GM18861 (cell line): Measurements from ENCODE around the gene AKR7A2.
"Not testable (repeated sequence)": the region's sequence is repeated elsewhere in the genome, so short reads cannot be mapped to it uniquely, and the experiment has no call there.

Source experiments
- ATAC-seq: cut with Tn5 transposase; IDR thresholded peaks from one replicate; pipeline ENCODE4 v1.9.1; 2021; ENCODE audit not compliant: unreplicated experiment

AKR7A2 gene

DNA sequence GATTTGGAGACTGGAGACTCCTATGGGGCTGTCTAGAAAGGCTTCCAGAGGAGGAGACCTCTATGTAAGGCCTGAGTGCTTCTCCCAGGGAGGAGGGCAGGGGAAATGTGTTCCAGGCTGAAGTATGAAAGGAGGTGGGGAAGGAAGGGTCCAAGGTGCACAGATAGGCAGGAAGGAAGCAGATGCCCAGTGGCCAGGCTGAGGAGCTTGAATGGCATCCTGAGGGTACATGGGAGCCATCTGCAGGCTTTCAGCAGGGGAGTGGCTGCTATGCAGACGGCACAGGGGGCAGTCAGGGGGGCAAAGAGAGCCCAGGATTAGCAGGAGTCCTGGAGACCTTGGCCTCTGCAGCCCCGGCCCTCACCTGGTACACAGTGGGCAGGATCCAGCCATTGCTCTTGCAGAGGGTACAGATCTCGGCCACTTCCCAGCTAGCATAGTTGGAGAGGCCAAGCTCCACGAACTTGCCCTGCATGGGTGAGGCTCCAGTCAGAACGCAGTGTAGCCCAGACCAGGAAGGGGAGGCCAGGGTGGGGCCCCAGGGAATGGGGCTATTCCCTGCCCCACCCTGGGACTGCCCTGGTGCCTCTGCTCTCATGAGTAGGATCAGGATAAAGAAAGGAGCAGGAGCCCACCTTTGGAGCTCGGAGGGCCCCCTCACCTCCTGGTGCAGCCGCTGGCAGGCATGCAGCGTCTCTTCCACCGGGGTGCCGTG, 4.0 kb downstream of the AKR7A2 start:
- ATAC-seq = no peak

DNA sequence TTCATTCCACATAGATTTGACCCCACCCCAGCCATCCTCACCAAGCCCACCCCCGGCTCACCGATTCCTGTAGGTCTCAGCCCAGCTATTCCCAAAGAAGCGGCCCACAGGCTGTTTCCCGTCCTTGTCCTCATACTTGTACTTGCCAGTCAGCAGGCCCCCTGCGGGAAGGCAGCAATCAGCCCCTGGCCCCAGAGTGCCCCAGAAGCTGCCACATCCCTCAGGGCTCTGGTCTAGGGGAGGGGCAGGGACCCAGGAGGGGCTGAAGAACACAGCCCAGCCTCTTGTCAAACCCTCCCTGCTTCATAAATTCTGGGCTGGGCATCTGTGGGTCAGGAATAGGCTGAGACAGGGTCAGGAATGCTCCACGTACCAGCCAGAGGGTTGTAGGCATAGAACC, 5.0 kb downstream of the AKR7A2 start:
- no peak for ATAC-seq

DNA sequence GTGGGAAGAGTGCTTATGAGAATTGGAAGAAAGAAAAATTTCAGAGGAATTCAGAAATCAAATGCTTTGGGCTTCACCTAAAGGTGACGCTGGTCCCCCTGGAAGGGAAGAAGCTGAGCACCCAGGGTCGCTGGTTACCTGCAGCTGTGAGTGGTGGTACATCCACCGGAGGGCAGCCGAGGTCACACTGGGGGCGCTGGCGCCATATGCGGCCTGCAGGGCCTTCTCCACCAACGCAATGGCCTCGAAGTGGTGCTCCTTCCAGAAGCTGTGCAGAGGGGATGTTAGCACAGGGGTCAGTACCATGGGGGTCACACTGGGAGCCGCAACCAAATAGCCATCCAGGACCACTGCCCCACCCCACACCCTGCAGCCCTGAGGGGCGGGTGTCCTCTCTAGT, 6.1 kb downstream of the AKR7A2 start:
- no peak for ATAC-seq

DNA sequence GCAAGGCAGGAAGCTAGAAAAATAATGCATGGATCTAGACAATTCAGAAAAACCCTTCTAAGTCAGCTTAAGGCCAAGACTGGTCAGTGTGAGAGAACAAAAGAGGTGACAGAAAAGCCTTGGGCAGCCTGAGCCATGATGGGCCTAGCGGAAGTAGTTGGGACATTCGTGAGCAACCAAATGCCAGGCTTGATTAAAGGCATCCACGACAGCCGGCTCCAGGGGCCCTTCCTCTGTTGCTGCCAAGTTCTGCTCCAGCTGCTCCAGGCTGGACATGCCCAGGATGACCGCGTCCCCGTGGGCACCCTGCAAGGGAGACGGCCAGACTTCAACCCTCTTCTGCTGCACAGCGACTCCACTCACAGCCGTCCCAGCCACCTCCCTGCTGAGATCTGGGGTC, 7.9 kb downstream of the AKR7A2 start:
- ATAC-seq = not testable (repeated sequence)

DNA sequence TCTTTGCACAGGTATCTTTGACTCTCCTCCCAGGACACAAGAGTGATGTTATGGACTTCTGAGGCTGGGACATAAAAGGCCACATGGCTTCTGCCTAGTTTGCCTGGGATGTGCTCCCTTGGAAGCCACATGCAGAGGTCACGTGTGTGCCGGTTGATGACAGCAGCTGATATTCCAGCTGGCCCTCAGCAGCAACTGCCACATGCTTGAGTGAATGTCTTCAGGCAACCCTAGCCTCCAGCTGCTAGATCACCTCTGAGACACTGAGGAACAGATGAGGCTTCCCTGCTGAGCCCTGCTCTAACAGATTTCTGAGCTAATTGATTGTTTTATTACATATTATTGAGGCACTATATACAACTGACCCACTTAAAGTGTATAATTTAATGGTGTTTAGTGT, 11.7 kb downstream of the AKR7A2 start:
- ATAC-seq = no peak

DNA sequence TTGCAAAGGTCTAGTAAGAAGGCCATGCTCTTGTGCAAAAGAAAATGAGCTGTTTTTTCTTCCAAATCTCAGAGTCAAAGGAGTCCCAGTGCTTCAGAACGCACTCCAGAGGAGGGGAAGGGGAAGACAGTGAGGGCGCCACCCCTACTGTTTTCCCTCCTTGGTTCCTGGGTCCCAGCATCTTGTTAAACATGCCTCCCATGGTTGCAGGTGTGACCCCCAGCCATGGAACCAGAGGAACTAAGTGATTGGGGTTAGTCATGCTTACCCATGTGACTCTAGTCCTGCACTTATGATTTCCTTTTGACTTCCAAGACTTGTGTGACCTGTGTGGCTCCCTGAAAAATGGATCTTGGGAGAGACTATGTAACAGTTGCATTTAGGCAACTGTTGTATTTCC, 17.3 kb downstream of the AKR7A2 start:
- no peak for ATAC-seq

DNA sequence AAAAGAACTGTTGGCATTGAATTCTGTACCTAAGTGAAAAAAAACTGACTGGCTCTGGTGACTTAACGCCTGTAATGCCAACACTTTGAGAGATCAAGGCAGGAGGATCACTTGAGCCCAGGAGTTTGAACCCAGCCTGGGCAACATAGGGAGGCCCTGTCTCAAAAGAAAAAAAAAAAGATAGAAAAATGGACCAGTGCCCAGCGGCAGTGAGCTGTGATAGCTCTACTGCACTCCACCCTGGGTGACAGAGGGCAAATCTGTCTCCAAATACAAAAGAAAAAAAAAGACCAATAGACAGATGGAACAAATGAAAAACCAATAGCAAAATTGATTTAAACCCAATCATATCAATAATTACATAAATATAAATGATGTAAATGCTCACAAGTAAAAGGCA, 22.7 kb downstream of the AKR7A2 start:
- ATAC-seq = no peak

DNA sequence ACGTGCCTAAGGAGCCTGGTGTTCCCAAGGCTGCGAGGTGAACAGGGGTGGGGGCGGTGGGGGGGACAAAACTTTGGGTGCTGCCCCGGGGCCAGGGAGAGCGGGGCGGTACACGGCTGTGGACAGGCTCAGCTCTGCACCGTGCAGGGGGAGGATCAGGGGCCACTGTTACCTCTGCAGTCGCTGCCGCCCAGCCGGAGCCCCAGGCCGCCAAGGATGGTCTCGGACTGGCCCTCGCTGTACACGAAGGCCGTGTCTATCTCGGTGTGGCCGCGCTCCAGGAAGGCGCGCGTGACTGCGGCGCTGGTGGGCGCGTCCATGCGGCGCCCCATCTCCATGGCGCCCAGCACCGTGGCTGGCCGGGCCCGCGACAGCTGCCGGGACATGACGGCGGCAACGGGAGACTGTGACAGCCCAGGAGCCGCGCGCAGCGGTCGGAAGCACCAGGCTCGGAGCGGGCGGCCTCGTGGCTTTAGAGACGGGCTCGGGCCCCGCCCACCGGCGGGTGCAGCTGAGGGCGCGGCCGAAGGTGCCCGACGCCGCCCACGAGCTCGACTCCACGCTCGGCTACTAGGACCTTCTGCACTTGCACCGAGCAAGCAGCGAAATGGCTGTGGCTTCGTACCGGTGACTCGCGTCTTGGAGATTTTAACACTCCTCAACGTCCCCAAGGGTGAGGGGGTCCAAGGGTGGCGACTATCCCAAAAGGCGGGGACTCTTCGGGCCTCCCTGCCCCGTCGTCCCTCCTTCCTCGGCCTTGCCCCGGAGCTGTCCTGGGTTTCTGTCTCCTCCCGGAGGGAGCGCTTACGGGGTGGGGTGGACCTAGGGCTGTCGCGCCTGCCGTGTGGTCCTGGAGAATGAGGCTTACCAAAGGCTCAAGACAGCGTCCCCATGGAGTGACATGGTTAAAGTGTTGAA, 23.4 kb downstream of the AKR7A2 start, which contains the start of gene AKR7A3:
Gene AKR7A3 (minus strand): TSS at position 447 of the 918 bp plus-strand sequence. CDS start 61 bp downstream, at position 386.
- not testable (repeated sequence) for ATAC-seq

DNA sequence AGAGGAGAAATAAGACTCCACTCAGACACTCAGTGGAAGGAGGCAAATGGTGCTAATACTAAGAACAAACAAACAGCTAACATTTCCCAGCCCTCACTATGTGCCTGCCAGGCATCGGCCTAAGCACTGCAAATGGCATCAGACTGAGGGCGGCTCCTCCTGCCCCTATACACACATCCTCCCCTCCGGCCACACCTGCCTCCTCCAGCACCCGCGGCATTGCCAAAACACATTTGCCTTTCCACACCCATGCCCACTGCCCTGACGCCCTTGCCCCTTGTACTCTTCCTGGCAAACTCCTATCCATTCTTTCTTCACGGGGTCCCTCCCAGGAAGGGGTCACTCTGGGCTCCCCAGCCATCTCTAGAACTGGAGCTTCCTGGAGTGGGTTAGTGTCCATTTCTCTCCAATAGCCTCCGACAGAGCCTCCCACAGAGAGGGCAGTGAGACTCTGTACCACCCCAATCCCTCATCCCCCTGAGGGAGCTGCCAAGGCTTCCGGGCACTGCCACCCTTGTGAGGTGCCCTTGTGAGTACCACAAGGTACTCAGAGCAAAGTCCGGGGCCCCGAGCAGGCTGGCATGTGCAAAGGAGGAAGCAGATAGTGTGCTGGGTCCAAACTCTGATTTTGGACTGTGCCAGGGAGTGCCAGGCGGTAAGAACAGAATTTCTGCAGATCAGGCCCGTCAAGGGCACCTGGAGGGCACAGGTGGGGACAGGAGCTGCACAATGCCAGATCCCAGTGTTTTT, 24.3 kb downstream of the AKR7A2 start:
- no peak for ATAC-seq

DNA sequence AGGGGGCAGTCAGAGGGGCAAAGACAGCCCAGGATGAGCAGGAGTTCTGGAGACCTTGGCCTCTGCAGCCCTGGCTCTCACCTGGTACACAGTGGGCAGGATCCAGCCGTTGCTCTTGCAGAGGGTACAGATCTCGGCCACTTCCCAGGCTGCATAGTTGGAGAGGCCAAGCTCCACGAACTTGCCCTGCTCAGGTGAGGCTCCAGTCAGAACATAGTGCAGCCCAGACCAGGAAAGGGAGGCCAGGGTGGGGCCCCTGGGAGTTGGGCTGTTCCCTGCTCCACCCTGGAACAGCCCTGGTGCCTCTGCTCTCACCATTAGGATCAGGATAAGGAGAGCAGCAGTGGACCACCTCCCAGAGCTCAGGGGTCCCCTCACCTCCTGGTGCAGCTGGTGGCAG, 26.1 kb downstream of the AKR7A2 start:
- not testable (repeated sequence) for ATAC-seq

DNA sequence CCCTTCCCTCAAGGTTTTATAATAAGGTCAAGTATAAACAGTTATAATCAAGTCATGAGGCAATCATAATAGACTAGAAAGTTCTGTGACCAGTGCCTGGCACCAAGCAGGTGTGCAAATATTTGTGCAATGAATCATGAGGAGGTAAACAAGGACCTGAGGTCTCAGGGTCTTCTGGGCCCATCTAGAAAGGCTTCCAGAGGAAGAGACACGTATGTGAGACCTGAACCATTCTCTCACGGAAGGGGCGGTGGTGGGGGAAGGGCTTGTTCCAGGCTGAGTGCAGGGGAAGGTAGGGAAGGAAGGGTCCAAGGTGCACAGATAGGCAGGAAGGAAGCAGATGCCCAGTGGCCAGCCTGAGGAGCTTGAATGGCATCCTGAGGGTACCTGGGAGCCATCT, 26.6 kb downstream of the AKR7A2 start:
- not testable (repeated sequence) for ATAC-seq

DNA sequence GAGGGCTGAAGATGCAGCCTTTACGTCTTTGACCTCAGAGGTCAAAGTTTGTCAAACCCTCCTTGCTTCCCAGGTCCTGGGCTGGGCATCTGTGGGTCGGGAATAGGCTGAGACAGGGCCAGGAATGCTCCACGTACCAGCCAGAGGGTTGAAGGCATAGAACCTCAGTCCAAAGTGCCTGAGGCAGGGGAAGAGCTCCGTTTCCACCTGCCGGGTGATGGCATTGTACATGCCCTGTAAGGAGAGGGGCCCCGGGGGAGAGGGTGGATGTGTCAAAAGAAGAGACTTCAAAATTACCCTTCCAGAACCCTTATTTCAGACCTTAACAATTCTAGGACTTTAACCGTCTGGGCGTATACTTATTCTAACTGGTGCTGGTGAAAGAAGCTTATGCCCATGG, 27.1 kb downstream of the AKR7A2 start:
- ATAC-seq = no peak

DNA sequence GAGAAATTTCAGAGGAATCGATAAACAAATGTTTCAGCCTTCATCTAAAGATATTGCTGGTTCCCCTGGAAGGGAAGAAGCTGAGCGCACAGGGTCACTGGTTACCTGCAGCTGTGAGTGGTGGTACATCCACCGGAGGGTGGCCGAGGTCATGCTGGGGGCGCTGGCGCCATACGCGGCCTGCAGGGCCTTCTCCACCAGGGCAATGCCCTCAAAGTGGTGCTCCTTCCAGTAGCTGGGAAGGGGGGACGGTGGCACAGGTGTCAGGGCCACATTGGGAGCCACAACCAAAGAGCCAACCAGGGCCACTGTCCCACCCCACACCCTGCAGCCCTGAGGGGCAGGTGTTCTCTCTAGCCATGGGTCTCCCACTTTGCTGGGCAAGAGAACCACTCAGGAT, 28.1 kb downstream of the AKR7A2 start:
- ATAC-seq = no peak

DNA sequence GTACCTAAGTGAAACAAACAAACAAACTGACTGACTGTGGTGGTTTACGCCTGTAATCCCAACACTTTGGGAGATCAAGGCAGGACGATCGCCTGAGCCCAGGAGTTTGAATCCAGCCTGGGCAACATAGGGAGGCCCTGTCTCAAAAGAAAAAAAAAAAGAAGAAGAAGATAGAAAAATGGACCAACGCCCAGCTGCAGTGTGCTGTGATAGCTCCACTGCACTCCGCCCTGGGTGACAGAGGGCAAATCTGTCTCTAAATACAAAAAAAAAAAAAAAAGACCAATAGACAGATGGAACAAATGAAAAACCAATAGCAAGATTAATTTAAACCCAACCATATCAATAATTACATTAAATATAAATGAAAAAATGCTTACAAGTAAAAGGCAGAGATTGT, 37.3 kb downstream of the AKR7A2 start:
- no peak for ATAC-seq

DNA sequence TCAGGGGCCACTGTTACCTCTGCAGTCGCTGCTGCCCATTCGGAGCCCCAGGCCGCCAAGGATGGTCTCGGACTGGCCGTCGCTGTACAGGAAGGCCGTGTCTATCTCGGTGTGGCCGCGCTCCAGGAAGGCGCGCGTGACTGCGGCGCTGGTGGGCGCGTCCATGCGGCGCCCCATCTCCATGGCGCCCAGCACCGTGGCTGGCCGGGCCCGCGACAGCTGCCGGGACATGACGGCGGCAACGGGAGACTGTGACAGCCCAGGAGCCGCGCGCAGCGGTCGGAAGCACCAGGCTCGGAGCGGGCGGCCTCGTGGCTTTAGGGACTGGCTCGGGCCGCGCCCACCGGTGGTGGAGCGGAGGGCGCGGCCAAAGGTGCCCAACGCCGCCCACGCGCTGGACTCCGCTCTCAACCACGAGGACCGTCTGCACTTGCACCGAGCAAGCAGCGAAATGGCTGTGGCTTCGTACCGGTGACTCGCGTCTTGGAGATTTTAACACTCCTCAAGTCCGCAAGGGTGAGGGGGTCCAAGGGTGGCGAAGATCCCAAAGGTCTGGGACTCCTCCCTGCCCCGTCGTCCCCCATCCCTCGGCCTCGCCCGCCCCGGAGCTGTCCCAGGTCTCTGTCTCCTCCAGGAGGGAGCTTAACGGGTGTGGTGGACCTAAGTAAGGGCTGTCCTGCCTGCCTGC, 38.0 kb downstream of the AKR7A2 start:
- ATAC-seq = not testable (repeated sequence)

DNA sequence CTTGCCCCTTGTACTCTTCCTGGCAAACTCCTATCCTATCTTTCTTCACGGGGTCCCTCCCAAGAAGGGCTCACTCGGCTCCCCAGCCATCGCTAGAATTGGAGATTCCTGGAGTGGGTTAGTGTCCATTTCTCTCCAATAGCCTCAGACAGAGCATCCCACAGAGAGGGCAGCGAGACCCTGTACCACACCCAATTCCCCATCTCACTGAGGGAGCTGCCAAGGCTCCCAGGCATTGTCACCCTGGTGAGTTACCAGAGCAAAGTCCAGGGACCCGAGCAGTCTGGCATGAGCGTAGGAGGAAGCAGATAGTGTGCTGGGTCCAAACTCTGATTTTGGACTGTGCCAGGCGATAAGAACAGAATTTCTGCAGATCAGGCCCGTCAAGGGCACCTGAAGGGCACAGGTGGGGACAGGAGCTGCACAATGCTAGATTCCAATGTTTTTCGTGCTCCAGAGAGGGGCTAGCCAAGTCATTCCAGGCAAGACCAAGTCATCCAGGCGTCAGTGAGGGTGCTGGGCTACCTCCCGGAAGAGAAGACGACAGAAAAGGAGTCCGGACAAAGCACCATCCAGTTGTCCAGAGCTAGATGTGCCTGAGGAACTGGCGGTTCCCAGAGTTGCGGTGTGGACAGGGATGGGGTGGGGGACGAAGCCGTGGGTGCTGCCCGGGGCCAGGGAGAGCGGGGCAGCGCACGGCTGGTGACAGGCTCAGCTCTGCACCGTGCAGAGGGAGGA, 38.7 kb downstream of the AKR7A2 start:
- no peak for ATAC-seq

DNA sequence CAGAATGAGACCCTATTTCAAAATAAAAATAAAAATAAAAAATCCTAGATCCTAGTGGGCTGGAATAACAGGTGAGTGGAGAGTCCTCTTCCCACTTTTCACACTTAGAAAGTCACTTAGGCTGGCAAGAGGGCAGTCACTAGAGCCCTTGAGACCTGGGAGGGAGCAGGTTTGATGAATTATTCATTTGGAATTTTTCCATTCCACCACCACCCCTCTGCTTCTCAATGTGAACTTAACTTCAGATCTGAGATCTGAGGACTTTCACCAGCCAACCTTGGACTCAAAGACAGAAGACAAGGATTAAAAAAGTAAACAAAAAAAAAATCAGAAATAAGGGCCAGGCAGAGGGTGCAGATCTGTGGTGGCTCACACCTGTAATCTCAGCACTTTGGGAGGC, 39.9 kb downstream of the AKR7A2 start:
- no peak for ATAC-seq

DNA sequence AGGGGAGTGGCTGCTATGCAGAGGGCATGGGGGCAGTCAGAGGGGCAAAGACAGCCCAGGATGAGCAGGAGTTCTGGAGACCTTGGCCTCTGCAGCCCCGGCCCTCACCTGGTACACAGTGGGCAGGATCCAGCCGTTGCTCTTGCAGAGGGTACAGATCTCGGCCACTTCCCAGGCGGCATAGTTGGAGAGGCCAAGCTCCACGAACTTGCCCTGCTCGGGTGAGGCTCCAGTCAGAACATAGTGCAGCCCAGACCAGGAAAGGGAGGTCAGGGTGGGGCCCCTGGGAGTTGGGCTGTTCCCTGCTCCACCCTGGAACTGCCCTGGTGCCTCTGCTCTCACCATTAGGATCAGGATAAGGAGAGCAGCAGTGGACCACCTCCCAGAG, 41.6 kb downstream of the AKR7A2 start:
- not testable (repeated sequence) for ATAC-seq

DNA sequence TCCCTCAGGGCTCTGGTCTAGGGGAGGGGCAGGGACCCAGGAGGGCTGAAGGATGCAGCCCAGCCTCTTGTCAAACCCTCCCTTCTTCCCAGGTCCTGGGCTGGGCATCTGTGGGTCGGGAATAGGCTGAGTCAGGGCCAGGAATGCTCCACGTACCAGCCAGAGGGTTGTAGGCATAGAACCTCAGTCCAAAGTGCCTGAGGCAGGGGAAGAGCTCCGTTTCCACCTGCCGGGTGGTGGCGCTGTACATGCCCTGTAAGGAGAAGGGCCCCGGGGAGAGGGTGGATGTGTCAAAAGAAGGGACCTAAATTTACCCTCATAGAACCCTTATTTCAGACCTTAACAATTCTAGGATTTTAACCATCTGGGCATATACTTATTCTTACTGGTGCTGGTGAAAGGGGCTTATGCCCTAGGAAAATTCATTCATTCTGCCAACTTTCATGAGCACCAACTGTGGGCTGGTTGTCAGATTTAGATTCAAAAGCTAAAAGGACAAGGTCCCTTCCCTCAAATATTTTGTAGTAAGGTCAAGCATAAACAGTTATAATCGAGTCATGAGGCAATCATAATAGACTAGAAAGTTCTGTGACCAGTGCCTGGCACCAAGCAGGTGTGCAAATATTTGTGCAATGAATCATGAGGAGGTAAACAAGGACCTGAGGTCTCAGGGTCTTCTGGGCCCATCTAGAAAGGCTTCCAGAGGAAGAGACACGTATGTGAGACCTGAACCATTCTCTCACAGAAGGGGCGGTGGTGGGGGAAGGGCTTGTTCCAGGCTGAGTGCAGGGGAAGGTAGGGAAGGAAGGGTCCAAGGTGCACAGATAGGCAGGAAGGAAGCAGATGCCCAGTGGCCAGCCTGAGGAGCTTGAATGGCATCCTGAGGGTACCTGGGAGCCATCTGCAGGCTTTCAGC, 42.3 kb downstream of the AKR7A2 start:
- not testable (repeated sequence) for ATAC-seq
